ENCODE results near the gene PPP1R1B. TPM values are rescaled to one million over a fixed set of nuclear protein-coding genes. Genes with fewer than 3 reads are reported as not detected.
"Not testable (repeated sequence)": the region's sequence is repeated elsewhere in the genome, so short reads cannot be mapped to it uniquely, and the experiment has no call there.

The PPP1R1B gene
- polyA plus RNA-seq (2013, experiment 1 of 2; ENCODE audit: insufficient read length), result not detected
- polyA plus RNA-seq (2013, experiment 2 of 2; ENCODE audit: insufficient read length), result not detected

DNA sequence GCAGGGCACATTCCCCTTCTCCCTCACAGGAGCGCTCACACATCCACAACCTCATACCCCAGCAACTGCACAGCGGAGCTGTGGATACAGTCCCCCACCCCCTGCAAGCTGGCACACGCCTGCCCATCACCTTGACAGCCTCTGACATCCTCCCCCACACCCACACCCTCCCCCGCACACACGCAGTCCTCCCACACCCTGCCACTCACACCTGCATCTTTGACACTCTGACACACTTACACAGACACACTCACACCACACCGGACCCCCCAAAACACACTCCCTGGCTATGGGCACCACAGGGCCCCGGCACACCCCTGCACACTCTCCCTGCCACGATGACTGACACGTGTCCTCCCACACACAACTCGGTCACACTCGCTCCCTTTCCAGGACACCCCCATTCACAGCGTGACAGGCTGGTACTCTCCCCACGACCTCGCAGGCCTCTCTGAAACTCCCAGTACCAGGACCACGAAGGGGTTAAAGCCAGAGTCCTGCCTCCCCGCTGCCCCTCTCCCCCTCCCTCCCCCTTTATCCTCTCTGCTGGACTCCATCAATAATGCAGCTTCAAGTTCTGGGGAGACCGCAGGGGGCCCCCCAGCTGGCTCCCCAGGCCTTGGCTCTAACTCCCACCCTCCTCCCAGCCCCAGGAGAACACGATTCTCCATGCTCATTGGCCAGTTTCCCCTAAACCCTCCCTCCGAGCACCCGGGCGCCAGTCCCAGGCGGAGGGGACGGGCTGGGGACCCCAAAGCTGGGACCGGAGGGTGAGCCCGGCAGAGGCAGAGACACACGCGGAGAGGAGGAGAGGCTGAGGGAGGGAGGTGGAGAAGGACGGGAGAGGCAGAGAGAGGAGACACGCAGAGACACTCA is at the start of gene PPP1R1B:
TSS of gene PPP1R1B (plus strand) at position 782 of the 876 bp plus-strand sequence. CDS start 441 bp downstream, outside the sequence.
- no peak for DNase-seq

DNA sequence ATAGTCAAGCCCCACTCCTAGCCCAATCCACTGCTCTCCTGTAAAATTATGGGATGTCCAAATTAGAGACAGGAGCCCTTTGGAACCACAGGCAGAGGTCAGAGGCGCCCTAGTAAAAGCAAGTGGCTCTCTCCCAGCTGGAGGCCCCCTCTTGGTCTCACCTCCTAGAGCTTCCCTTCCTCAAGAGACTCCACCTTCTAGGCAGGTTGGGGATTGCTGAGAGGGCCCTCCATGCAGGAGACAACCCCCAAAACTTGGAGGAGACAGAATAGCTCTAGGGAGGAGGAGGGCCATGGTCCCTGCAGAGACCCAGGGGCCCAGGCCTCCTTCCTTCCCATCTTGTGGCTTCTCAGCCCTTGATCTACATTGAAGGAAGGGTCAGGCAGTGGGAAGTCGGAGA is 48.5 kb upstream of the PPP1R1B start:
- no peak for DNase-seq

DNA sequence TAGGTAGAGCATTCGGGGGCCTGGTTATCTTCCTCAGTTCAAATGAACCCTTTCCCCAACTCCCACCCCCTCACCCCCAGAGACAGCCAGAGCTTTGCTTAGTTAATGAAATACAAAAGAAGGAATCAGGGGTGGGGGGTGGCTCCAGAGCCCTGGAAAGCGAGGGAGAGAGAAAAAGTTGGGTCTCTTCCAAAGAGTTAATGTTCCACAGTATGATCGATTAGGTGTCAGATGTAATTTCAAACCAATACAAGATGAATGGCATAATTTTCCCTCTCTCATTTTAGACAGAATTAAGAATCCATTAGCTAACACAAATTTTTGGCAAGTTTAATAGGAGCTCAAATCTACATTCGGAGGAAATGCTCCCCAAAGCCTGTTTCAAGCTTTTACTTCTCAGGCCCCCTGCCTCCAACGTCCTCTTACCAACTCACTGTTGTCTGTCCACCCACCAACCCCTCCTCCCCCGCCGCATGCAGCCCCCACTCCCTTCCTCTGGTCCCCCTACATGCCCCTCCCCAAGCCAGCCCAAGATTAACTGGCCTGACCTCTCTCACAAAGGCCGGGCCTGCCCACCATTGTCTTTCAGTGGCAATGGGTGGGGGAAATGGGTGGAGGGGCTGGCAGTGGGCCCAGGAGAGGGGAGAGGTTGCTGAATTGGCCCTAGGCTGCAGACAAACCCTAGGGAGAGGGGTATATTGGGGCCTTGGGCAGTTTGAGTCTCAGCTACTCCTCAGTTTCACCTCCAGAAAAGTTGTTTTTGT is 47.3 kb upstream of the PPP1R1B start:
- DNase-seq, result no peak

- no peak for DNase-seq
These were observed 46.7 kb upstream of the PPP1R1B start for GRCh38 chr17:39580082-39580468.

DNA sequence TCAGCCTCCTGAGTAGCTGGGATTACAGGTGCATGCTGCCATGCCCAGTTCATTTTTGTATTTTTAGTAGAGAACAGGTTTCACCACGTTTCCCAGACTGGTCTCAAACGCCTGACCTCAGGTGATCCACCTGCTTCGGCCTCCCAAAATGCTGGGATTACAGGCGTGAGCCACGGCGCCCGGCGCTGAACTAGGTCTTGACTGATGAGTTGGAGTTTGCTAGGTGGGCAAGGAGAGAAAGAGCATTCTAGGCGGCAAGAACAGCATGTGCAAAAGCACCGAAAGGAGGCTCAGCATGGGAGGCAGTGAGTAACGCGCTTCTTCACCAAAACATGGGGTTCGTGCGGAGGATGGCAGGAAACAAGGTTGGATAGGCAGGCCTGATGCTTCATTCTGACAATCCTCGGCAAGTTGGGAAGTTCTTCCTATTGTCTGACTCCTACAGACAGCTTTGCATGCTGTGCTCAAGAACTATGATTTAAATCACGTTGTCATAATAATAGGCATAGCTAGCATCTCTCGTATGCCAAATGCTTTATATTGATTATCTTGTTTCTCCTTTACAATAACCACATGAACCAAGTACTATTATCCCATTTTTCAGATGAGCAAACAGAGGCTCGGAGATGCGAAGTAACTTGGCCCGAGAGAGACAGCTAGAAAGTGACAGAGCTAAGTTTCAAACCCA is 45.5 kb upstream of the PPP1R1B start:
- DNase-seq, result no peak

DNA sequence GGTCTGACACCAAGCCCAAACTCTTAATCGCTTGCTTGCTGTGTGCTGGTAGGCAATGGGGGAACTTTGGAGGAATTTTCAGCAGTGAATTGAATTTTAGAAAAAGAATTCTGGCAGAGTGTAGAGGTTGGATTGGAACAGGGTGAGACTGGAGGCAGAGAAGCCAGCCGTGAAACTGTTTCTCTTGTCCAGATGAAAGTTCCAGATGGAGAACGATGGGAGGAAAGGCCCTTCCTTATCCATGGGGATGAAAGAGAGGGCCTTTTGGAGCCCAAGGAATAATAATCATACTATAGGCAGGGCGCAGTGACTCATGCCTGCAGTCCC is 45.0 kb upstream of the PPP1R1B start:
- no peak for DNase-seq

GRCh38 chr17:39582658-39583057 is 44.1 kb upstream of the PPP1R1B start:
- DNase-seq, result no peak

DNA sequence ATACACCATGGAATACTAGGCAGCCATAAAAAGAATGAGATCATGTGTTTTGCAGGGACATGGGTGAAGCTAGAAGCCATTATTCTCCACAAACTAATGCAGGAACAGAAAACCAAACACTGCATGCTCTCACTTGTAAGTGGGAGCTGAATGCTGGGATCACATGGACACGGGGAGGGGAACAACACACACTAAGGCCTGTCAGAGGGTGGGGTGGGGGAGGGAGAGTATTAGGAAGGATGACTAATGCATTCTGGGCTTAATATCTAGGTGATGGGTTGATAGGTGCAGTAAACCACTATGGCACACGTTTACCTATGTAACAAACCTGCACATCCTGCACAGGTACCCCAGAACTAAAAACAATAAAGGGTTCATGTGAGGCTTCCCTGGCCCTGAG is 36.6 kb upstream of the PPP1R1B start:
- DNase-seq, result not testable (repeated sequence)

DNA sequence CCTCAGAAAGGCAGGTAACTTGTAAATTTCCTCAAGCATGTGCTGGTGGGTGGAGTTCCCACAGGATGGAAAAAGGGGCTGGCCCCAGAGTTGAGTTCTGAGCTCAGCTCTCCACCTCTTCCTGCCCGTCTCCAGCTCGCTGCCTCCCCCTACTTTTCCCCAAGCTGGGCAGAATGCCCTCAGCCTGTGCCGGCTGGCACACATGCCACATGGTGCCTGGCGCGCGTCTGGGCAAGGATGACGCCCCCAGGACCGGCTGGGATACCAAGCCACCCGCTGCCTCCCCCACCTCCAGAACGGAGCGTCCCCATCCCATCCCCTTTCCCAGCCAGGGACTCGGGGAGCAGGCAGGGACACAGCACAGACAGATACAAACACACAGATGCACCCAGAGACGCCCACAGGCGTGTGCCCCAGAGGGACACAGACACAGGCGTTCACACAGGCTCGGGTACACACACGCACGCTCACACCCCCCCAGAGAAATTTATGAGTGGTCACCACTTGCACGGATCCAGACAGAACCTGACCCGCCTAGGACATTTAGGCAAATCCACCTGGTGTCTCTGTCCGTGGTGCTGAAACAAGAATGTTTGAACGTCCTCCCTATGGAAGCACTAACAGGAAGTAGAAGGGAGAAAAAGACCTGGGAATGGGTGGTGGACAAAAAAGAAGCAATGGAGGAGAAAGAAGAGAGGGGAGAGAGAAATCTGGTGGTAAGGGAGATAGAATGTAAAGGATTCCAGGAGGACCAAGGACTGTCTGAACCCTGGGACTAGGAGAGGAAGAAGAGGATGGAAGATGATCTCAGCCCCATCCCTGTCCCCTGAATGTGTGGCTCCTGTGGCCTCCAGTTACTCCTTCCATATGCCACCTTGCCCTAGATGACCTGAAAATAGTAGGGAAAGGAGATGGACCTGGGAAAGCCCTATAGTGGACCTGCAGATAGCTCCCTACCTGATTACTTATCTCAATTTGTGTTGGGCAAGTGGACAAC is 34.5 kb upstream of the PPP1R1B start:
- DNase-seq, result peak; percentile 37

DNA sequence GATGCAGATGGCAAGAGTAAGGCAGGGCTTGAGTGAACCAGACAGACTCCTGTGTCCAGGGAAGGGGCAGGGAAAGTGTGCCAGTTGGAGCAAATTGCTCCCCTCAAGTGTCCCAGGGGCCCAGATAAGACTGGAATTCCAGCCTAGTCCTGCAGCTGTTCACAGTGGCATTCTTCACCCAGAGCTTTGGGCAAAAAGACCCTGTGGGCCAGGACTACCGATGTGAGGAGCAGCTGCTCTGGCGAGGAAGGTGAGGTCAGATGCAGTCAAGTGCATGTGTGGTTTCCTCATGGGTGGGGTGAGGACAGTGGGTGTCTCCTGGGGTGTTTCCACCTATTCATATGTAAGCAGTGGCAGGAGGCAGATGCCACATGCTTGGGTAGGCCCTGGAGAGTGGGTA is 33.4 kb upstream of the PPP1R1B start:
- DNase-seq, result no peak

GRCh38 chr17:39595294-39595693 is 31.5 kb upstream of the PPP1R1B start:
- DNase-seq, result no peak

DNA sequence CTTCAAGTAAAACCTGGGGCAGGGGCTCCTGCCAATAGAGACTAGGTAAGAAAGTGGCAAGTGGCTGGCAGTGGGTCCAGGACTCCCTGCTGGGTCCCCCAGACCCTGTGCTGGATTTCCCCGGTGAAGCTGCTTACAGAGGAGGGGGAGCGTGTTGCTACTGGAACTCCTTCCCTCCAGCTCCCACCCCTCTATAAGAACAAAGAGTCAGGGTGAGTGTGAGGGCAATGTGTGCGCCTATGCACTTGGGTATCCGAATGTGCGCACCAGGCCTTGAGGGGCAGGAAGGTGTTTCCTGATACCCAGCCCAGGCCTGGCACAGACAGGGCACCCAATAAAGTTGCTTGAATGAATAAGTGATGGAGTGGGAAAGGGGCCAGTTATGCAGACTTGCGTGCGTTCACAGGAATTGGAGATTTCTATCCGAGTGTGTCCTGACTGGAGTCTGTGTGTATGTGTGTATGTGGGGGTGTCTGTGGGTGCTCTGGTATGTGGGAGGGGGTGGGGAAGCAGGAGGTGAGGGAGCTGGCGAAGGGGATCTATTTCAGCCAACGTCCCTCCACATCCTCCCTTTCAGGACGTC is 30.7 kb upstream of the PPP1R1B start:
- no peak for DNase-seq

DNA sequence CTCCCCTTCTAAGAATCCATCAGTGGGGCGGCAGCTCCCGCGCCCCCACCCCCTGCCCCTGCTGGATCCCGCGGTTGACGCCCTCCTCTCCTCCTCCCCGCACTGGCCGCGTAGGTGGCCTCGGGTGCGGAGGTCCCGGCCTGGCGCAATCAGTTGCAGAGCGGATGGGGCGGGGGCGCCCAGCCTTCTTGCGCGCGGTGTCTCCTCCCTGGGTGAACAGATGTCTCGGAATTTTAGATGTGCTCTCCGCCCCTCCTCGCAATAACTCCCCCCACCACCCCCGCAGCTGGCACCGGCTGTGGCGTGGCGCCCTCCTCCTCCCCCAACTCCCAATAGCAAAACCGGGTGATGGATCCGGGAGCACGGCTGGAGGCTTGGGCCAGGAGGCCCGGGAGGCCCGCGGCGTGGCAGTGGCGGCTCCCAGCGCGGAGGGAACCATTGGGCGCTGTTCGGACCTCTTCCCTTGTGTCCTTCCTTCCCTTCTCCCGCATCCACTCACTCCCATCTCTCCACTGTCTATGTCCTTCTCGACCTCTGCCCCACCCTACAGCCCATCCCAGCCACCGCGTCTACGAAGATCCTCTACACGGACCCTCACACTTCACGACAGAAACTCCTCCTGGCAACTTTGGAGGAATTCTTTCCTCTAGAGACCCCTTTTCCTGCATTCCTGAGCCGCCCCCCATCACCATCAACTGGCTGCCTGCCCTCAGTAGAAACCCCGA is 30.0 kb upstream of the PPP1R1B start:
- no peak for DNase-seq

- DNase-seq, result no peak
These were observed 29.2 kb upstream of the PPP1R1B start for GRCh38 chr17:39597372-39598046.

GRCh38 chr17:39598047-39598481 is 28.7 kb upstream of the PPP1R1B start:
- no peak for DNase-seq

GRCh38 chr17:39598630-39599003 is 28.1 kb upstream of the PPP1R1B start:
- no peak for DNase-seq

DNA sequence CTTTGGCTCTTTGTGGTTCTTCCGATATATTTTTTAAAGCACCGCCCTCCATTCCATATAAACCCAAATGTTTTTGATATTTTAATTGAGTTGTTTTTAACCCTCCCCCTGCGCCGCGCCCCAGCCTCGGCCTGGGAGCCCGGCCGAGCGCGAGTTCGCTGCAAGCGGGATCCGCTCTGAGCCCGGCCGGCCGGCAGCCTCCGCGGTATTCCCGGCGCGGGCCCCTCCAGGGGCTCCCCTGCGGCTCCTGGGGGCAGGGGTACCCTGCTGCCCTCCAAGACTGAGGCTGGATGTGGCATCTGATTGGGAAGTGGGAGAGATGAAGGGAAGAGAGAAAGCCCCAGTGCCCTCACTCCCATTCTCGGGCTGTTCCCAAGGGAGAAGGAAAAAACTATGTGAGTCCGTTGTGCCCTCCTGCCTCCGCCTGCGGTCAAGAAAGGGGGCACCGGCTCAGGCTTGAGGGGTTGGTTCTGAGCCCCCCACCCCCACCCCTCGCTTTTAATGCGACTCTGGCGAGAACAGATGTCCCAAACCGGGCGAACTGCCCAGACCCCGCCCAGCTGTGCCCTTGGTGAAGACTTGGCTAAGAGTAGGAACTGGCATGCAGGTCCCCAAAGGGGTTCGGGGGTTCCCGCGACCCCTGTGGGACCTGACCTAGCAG is 27.6 kb upstream of the PPP1R1B start:
- no peak for DNase-seq

DNA sequence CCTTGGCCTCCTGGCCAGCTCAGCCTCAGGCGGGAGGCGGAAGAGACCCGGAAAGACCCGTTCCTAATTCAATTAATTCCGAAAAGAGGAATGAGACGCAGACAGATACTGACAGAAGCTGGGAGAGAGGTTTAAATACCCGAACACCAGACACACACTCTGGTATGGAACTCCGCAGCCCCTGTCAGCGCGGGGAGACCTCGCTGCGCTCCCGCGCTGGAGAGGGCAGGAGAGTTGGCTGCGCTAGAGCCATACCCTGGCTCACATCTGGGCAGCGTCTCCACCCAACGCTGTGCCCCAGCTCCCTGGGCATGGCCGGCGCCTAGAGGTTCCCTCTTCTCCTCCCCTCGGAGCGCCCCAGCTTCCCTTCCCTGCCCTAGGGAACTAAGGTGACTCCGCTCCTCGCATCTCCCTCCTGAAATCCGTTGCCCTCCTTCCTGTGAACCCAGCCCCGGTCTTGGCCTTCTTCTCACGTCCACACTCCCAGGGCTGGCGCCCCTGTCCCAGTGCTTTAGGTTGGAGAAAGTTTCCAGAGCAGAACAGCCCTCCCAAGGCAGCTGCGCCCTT is 27.0 kb upstream of the PPP1R1B start:
- no peak for DNase-seq

GRCh38 chr17:39600288-39600996 is 26.3 kb upstream of the PPP1R1B start:
- DNase-seq, result no peak

Data from fibroblast of skin of abdomen (primary cell).